Stimulated activated CD8-positive, alpha-beta memory T cell treated with anti-CD3 and anti-CD28 coated beads, Interleukin-12 subunit alpha, Interleukin-12 subunit beta, amount 100 ng/mL, for 1 hour (primary cell): ENCODE measurements around the gene CDC25B.
"Not testable (repeated sequence)": the region's sequence is repeated elsewhere in the genome, so short reads cannot be mapped to it uniquely, and the experiment has no call there.

ENCODE experiments used
- DNase-seq: peaks from one replicate; pipeline ENCODE4 v3.0.0-alpha.2; 2020; ENCODE audit warnings: low read depth

Gene CDC25B

DNA sequence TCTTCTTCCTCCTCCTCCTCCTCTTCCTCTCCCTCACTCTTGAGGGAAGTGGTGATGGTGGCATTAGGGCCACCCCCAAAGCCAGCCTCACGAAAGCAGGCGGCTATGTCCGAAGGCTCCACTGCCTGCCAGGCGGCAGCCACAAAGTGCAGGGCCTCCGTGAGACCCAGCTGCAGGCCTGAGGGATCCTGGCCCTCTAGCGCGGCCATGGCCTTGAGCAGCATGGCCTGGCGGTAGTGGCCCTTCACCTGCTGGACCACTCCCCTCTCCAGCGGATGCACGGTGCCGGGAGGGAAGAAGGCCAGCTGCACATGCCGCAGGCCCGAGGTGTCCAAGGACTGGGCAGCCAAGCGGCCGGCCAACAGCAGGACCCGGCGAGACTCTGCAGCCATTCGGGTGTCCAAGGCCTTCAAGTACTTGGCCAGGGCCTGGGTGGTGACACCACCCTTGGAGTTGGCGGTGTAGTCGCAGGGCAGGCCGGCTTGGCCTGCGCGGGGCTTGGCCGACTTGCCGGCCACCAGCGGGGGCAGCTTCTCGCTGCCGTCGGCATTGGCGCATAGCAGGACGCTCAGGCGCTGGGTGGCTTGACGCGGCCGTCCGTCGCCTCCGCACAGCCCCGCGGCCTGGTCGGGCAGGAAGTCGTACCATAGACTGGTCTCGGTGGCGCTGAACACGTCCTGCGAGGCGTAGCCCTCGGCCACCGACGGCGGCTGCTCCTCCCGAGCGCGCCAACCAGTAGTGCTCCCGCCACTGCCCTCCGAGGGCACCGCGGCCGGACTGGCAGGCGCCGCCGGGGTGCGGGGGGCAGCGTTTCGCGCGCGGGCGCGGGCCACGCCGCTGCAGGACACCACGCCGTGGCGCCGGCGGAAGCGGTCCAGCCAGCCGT, 10.6 kb upstream of the CDC25B start:
- no peak for DNase-seq

DNA sequence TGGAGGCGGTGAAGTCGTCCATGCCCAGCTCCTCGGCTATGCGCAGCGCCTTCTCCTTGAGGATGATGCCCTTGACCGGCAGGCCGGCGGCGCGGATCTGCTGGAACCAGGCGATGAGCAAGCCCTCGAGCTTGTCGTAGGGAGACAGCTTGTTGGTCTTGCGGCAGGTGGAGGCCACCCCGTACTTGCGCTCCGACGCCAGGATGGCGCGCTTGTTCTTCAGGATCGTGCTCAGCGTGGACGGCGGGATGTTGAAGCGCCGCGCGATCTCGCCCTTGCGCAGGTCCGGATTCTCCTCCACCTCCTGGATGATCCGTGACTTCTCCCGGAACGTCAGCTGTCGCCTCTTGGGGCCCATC, 10.0 kb upstream of the CDC25B start:
- no peak for DNase-seq

DNA sequence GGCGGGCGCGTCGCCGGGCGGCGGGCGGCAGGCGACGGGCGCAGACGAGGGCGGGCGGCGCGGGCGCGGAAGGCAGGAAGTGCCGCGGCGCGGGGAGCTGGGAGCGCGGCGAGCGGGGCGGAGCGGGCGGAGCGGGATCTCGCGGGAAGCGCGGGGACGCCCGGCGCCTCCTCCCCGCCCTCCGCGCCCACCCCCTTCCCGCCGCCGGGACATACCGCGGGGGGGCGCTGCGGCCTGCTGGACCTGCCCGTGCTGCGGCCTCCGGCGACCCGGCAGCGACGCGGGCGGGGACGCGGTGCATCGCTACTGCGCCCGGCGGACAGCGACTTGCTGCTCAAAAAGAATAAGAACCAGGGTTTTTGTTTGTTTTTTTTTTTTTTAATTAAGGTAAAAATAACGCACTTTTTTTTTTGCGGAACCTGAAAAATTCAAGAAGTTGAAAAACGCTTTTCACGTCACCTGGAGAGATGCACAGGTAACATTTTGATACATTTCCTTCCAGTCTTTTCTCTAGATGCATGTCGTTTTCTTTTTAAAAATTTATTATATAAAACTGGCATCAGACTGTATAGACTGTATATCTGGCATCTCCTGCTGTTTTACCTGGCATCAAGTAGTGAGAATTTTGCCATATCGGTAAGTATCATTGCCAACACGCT, 9.3 kb upstream of the CDC25B start, which contains the start of gene CENPB:
TSS of gene CENPB (minus strand) at position 76 of the 659 bp plus-strand sequence. CDS start 257 bp downstream, outside the sequence.
- DNase-seq: peak; percentile 75

DNA sequence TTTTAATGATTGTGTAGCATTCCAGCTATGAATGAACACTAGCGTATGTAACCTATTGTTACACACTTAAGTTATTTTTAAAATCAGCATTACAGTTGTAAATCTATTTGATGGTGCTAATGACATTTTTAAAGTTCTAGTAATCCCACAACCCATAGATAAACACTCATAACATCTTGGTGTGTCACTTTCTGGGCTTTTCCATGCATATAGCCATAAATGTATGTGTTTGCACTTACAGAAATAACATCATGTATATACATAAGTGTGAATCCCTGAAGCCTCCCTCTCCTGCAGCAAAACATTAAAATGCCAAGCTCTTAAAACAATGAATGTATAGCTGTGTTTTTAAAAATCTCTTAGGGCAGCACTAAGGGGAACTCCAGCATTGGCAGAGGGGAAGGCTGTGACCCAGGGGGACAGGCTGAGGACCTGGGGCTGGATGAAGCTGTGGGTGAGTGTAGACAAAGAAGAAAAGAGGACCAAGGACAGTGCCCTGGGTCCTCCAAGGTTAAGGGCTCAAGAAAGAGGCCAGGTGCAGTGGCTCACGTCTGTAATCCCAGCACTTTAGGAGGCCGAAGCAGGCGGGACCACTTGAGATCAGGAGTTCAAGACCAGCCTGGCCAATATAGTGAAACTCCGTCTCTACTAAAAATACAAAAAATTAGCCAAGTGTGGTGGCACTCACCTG, 8.6 kb upstream of the CDC25B start:
- DNase-seq: no peak

GRCh38 chr20:3788685-3789155, 7.4 kb upstream of the CDC25B start:
- DNase-seq: no peak

DNA sequence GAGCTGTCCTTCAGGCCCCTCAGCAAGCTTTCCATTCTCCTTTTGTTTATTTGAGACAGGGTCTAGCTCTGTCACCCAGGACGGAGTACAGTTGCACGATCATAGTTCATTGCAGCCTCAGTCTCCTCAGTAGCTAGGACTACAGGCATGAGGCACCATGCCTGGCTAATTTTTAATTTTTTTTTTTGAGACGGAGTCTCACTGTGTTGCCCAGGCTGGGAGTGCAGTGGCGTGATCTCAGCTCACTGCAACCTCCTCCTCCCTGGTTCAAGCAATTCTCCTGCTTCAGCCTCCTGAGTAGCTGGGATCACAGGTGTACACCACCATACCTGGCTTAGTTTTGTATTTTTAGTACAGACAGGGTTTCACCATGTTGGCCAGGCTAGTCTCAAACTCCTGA, 6.9 kb upstream of the CDC25B start:
- DNase-seq: not testable (repeated sequence)

GRCh38 chr20:3794168-3794567, 1.9 kb upstream of the CDC25B start:
- not testable (repeated sequence) for DNase-seq

GRCh38 chr20:3794701-3795420, 1.2 kb upstream of the CDC25B start:
- no peak for DNase-seq

DNA sequence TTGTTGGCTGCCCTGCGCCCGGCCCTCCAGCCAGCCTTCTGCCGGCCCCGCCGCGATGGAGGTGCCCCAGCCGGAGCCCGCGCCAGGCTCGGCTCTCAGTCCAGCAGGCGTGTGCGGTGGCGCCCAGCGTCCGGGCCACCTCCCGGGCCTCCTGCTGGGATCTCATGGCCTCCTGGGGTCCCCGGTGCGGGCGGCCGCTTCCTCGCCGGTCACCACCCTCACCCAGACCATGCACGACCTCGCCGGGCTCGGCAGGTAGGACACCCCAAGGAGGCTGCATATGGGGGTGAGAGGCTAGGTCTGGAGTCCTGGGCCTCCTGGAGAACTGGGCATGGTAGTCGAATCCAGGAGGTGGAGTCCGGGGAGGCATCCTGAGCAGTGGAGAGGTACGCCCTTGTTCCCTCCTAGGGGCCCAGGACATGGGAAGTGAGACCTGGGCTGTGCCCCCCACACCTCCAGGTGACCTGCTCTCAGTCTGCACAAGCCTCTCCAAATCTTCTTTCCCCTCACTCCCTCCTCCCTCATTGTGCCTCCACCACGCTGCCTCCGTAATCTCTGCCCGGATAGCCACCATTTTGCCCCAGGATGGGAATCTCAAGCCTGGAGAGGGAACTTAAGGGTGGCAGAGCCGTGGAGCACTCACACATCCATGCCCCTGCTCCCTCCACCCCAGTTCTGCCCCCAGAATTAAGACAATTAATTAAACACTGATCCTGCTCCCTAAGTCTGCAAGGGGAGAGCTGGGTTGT, 541 bp downstream of the CDC25B start:
- no peak for DNase-seq

- DNase-seq: no peak
Observed at GRCh38 chr20:3797226-3797545, 1.1 kb downstream of the CDC25B start.

GRCh38 chr20:3797592-3798372, 1.7 kb downstream of the CDC25B start:
- no peak for DNase-seq

- no peak for DNase-seq
Observed at GRCh38 chr20:3798373-3798768, 2.3 kb downstream of the CDC25B start.

DNA sequence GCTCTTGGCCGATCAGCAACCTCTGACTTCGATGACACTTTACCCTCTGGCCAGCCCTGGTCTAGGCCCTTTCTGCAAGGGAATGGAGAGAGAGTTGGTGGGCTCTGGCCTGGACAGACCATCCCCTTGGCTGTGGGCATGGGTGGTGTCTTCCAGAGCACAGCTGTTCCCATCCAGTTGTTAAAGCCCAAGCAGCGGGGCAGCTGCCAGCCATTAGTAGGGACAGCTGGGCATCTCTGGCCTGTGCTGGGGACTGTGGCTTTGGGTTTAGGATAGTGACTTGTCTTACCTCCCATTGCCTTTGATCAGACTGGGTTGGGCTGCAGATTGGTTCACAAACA, 2.8 kb downstream of the CDC25B start:
- DNase-seq: no peak

GRCh38 chr20:3800256-3800877, 4.3 kb downstream of the CDC25B start:
- no peak for DNase-seq

GRCh38 chr20:3800878-3801260, 4.8 kb downstream of the CDC25B start:
- no peak for DNase-seq

- no peak for DNase-seq
Observed at GRCh38 chr20:3801299-3801698, 5.2 kb downstream of the CDC25B start.

DNA sequence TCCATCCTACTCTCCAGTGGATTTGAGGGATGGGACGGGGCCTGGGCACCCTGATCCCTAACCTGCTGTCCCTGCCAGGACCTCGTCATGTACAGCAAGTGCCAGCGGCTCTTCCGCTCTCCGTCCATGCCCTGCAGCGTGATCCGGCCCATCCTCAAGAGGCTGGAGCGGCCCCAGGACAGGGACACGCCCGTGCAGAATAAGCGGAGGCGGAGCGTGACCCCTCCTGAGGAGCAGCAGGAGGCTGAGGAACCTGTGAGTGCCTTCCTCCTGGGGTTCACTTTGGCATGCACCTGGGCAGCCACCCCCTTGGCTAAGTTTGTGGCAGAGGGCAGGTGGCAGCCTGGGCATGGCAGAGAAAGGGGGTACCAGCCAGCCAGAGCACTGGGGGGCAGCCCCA, 5.7 kb downstream of the CDC25B start:
- DNase-seq: no peak

DNA sequence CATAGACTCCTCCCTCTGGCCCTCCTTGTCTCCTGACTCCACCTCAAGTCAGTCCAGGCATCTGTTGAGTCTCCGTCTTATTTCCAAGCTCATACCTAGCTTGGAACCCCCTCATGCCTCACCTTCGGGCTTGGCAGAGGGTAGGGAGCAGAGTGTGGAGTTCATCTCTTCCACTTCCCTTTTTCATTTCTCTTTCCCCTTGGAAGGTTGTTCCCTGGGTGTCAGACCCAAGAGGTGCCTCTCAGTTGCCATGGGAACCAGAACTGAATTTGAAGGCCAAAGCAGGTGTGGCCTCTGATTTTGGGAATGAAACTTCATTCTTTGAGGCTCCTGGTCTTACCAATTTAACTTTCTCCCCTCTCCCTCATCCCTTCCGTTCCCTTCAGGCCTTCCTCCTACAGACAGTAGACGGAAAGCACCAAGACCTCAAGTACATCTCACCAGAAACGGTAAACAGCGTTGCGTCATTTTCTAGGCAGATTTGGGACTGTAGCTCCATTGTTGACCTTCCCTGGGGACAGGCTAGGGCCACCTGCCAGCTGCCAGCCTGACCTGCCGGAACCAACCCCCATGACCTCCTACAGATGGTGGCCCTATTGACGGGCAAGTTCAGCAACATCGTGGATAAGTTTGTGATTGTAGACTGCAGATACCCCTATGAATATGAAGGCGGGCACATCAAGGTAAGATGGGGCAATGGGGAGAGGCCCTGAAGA, 6.6 kb downstream of the CDC25B start:
- DNase-seq: no peak

DNA sequence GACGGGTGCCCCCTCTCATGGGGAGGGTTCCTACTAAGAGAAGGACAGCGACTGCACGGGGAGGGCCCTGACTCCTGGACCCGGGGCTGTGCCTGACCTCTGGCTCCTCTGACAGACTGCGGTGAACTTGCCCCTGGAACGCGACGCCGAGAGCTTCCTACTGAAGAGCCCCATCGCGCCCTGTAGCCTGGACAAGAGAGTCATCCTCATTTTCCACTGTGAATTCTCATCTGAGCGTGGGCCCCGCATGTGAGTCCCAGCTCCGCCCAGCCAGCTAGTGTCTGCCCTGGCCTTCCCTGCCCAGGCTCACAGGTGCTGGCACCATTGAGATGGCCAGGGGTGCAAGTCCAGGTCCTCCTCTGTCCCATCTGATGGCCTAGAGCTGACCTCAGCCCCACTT, 7.2 kb downstream of the CDC25B start:
- DNase-seq: no peak

DNA sequence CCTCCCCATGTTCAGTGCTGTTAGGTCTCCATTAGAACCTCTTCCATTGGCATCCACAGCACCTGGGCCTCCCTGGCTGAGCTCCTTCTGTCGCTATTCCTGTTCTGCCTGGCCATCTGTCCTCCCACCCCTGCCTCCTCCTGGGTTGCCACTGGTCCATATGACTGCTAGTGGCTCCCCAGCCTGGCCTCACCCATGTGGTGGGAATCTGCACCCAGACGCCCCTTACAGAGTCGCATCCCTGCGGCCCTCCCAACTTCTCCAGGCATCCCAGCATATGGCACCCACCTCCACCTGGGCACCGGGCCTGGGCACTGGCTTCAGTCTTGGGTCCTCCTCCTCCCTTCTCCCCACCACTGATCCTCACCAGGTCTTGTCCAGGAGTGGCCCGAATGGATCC, 7.7 kb downstream of the CDC25B start:
- no peak for DNase-seq
